Occipital lobe (tissue), 2 donors: ENCODE measurements around the gene ETFB. TPM values are rescaled to one million over a fixed set of nuclear protein-coding genes. Genes with fewer than 3 reads are reported as not detected.

ENCODE experiments used
- DNase-seq: peaks from one replicate; lab custom pipeline; 2025; lab: John Stamatoyannopoulos, UW
- total RNA-seq: library from RNA; depleted of rRNA; stranded (reverse); fragments of >200 nt; gene quantifications from one replicate; pipeline ENCODE4 v1.2.3, GENCODE V29; 2014

The ETFB gene
- total RNA-seq, 1 donor from 2014 or later: 49.8 TPM

DNA sequence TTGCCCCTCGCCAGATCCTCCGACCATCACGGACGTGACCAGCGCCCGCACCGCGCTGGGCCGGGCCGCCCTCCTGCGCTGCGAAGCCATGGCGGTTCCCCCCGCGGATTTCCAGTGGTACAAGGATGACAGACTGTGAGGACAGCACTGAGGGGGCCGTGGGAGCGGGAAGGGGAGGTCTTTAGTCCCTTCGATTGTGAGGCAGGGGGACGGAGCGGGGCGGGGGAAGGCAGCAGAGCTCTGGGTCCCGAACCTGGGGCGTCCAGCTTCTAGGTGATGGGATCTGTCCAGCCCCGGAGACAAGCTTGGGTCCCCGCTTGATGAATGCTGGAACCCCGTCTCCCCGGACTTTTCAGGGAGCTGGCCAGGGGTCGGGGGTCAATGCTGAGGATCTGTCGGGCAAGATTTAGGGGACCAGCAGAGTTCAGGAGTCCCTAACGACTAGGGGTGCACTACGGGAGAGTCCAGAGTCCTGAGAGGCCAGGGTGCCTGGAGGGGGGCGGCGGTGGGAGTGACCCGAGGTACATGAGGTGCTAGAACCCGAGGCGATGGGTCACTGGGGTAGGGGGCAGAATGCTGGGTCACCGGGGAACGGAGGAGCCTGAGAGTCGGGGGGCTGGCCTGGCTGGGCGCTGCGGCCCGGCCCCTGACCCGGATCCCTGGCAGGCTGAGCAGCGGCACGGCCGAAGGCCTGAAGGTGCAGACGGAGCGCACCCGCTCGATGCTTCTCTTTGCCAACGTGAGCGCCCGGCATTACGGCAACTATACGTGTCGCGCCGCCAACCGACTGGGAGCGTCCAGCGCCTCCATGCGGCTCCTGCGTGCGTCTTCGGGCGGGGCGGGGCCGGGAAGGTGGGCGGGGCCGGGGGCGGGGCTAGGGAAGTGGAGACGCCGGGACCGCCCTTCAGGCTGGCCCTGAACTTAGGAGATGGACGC, 38.9 kb downstream of the ETFB start:
- no peak for DNase-seq

GRCh38 chr19:51326216-51327065, 39.7 kb downstream of the ETFB start:
- no peak for DNase-seq

GRCh38 chr19:51325161-51325976, 40.8 kb downstream of the ETFB start:
- no peak for DNase-seq

GRCh38 chr19:51324167-51324481, 42.1 kb downstream of the ETFB start:
- no peak for DNase-seq

DNA sequence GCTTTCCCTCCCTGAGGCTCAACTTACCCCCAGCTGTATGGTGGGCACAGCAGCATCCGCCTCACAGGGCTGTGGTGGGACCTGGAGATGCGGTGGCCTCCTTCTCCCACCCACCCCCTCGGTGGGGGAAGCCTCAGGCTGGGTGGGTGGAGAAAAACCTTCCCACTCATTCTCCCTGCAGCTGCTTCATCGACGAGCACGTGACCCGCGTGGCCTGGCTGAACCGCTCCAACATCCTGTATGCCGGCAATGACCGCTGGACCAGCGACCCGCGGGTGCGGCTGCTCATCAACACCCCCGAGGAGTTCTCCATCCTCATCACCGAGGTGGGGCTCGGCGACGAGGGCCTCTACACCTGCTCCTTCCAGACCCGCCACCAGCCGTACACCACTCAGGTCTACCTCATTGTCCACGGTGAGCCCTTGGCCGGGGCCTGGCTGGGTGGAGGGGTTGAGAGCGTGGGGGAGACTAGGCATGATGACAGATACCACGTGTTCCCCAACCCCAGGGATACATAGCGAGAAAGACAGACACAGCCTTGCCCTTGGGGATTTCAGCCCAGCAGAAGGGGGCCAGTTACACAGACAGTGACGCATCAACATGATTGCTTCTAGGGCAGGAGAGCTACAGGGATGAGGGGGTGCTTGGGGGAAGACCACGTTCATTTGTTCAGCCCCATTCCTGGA, 42.6 kb downstream of the ETFB start:
- DNase-seq: no peak

GRCh38 chr19:51321799-51322198, 44.4 kb downstream of the ETFB start:
- no peak for DNase-seq

DNA sequence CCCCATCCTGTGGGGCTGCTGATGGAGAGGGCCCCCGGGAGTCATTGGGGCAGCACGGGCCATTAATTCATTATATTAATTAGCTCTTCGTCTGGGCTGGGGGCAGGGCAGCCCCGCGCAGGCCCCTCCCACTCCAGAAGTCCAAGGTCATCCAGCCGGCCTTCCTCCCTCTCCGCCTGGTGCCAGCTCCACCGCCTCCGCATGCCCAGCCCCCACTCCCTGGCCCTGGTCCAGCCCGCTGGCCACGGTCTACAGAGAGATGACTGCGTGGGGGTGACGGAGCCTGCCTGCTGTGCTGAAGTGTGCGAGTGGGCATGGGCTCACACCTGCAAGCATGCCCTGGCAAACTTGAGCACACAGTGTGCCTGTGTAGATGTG, 45.9 kb downstream of the ETFB start:
- DNase-seq: no peak

DNA sequence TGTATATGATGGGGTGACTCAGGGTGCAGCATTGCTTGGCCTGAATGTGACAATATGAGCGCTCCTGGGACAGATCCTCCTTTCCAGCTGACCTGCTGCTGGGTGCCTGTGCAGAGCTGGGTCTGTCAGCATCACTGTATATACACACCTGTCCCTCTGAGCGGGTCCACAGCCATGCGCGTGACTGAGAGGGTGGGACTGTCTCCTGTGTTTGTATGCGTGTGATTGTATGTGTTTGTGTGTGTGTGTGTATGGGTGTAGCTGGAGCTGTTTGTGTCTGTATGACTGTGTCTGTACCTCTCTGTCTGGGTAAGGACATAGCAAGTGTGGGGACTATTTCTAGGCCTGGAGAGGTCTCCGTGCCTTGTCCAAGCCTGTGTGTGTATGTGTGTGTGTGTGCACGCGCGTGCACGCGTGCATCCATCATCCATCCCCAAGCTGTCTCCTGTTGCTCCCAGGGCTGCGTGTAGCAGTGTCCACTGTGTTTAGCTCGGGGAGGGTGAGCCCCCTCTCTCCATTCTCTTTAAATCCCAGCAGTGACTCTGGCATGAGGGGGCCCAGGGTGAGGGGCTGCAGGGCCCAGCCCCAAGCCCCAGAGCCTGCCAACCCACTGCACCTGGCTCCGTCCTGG, 46.4 kb downstream of the ETFB start:
- no peak for DNase-seq

- no peak for DNase-seq
Measured at GRCh38 chr19:51318687-51319648, 47.2 kb downstream of the ETFB start.

DNA sequence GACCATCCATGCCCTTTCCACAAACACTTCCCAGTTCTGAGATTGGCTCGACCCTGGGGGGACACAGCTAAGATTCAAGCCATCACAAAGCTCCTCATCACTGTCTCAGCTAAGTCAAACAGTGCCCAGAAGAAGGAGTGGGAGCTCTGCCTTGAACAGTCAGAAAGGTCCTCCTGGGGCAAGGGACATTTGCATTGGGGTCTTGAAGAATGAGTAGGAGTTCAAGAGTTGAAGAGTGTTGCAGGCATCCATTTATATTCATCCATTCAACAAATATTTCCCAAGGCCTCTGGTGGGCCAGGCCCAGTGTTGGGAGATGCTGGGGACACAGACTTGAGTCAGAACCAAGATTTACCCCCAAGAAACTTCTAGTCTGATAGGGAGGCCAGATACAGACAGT, 48.2 kb downstream of the ETFB start:
- no peak for DNase-seq

DNA sequence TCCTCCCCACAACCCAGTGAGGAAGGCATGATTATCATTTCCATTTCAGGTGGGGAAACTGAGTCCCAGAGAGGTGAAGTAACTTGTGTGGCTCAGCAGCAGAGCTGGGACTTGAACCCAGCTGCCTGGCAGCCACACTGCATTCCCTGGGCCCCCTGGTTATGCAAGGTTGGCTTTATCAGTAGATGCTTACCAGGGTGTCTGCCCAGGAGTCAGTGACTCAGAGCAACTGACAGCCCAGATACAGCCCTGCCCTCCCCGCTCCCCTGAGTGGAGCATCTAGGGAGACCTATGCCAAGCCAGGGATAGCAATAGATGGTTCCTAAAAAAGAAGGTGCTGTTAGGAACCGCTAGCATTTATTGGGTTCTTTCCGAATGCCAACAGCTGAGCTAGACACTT, 48.8 kb downstream of the ETFB start:
- DNase-seq: no peak

DNA sequence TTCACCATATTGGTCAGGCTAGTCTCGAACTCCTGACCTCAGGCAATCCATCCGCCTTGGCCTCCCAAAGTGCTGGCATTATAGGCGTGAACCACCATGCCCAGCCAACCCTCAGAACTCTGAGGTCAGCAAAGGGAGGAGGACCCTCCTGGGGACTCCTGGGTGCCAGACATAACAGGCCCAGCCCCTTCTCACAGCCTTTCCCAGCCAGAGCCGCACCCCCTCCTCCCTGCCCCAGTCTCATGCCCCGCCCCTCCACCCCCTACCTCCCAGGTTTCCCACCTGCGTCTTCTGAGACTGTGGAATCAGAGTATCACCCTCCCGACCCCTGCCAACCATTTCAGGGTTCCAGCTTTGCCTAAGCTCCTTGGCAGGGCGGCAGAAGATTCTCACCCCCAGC, 49.5 kb downstream of the ETFB start:
- no peak for DNase-seq

GRCh38 chr19:51311351-51312257, 54.6 kb downstream of the ETFB start, which contains the start of gene IGLON5:
Gene IGLON5 (plus strand): TSS chr19:51311644. CDS start chr19:51311848, 204 bp downstream.
- no peak for DNase-seq

DNA sequence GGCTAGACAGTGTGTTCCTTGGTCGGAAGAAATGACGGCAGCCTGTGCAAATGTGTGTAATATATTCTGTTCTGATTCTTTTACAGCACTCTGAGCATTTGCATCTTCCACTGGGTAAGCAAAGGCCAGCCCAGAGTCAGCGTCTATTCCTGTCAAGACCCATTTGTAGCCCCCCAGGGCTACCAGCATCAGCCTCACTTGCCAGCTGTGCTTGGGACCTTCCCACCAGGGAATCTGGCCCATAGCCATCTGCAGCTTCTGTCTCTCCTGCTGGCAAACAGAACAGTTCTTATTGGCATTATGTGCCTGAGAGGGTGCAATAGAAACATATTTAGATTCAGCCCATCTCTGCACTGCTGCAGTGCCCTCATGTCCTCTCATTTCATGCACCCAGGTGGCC, 60.7 kb downstream of the ETFB start:
- no peak for DNase-seq

DNA sequence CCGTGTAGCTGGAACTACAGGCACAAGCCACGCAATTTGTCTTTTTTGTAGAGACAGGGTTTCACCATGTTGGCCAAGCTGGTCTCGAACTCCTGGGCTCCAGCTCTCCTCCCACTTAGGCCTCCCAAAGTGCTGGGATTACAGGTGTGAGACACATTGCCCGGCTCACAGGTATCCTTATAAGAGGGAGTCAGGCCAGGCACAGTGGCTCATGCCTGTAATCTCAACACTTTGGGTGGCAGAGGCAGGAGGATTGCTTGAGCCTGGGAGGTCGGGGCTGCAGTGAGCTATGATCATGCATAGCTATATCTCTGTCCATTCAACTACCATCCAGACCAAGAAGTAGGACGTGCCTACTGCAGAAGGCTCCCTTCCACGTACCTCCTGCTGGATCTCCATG, 64.9 kb downstream of the ETFB start:
- DNase-seq: no peak

DNA sequence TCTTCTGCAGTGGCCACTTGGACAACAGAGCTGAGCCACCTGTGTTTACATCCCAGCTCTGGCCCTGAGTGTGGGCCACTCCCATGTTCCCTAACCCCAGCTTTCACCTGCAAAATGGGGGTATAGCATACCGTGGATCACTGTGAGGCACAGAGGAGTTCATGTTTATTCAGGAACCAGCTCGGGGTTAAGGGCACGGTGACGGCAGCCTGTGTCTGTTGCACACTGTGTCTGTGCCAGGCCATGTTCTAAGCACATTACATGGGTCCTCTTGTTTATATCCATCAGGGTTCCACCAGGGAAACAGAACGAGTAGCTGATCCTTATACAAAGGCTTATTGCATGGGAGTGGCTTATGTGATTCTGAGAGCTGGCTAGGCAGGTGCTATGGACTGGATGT, 68.8 kb downstream of the ETFB start:
- DNase-seq: no peak

DNA sequence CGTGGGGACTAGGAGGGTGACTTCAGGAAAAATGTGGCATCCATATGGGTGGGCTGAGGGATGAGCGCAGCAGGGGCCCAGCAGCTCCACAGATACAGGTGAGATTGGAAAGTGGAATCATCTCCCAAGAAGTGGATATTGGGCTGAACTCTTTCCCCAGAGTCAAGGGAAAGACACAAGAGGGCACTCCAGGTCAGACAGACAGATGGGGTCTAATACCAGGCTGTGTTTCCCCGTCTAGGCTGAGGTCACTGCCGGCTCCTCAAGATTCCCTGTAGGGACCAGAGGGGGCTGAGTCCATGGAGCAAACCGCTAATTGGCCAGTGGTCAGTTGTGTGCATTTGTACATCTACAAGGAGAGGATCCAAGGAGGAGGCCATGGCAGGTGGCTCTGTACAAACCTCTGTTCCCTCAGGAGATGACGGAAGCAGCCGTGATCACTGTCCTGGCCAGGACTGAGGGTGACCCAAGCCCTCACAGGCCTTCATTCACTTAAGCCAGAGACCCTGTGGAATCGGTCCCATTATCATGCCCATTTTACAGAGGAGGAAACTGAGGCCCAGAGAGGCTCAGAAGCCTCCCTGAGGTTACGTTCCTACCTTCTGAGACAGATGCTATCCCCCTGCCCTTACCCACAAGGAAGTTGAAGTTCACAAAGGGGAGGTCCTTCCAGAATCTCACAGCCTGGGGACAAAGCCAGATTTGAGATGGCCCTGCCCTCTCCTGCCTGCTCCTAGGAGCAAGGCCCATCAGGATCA, 69.7 kb downstream of the ETFB start:
- no peak for DNase-seq
